ENCODE data around the gene FAM228A.
A peak's percentile ranks its signal among the peaks of the same experiment; 100 is the strongest.

The FAM228A gene

DNA sequence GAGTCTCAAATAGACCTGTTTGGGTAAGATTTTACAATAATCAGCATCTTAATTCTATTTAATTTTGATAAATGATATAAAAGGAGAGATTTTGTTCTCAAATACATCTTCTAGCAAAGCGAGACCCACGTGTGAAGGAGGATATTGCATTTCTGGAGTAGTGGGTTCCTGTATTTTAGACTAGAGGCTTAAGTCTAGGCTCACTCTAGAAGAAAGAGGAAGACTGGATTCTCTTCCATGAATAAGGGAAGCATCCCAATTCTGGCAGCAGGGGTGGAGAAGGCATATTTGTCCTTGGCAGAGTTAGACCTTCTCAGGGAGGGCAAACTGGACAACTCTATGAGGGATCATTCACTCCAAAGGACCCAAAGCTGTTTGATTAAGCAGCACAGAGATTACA, 11.3 kb upstream of the FAM228A start:
- H4K12ac ChIP-seq (ENCODE audit: low read depth, low read length), result no peak overlapping the region
- H3K27me3 ChIP-seq (ENCODE audit: insufficient read depth, low read length), result no peaks in the 10 kb centered on the region
- H2AK5ac ChIP-seq (ENCODE audit: low read length), result no peak overlapping the region
- H3K18ac ChIP-seq (ENCODE audit: low read length), result no peak overlapping the region
- no peak overlapping the region for H3K9ac ChIP-seq (ENCODE audit: low read length)
- H3K14ac ChIP-seq (ENCODE audit: low read length), result no peak overlapping the region
- no peak overlapping the region for H2BK5ac ChIP-seq (ENCODE audit: low read depth, low read length, poor library complexity)
- no peak overlapping the region for H2AFZ ChIP-seq (ENCODE audit: insufficient read depth, low read length, poor library complexity)
- H4K91ac ChIP-seq (ENCODE audit: low read depth, low read length), result no peak overlapping the region
- no peak overlapping the region for H4K8ac ChIP-seq (ENCODE audit: low read depth, low read length)
- no peaks in the 10 kb centered on the region for H3K79me2 ChIP-seq (ENCODE audit: control insufficient read depth, insufficient read depth, low read length, poor library complexity)
- H3K4ac ChIP-seq (ENCODE audit: low read depth, low read length), result no peak overlapping the region
- no peak overlapping the region for H3K4me2 ChIP-seq (ENCODE audit: low read length)
- no peaks in the 10 kb centered on the region for H3K79me1 ChIP-seq (ENCODE audit: low read length)
- H3K36me3 ChIP-seq (ENCODE audit: control insufficient read depth in 1 of 2, insufficient read depth in 2 of 2, low read length in 2 of 2), result no peaks in the 10 kb centered on the region
- no peak for DNase-seq
- H2BK120ac ChIP-seq (ENCODE audit: insufficient read depth, low read length, poor library complexity), result no peak overlapping the region
- WGBS (ENCODE audit: extremely low coverage, insufficient coverage, insufficient read length), result no CpG with 5 or more reads among the region's 2 CpGs
- no peak overlapping the region for H2BK12ac ChIP-seq (ENCODE audit: low read length)
- H3K9me3 ChIP-seq (ENCODE audit: insufficient read depth, low read depth, low read length), result peaks cover 2% of the 10 kb centered on the region
- H3K4me3 ChIP-seq (ENCODE audit: low read depth, low read length), result no peak overlapping the region
- no peak overlapping the region for H3K27ac ChIP-seq (ENCODE audit: low read depth, low read length)
- H3K4me1 ChIP-seq (ENCODE audit: control insufficient read depth in 1 of 2, insufficient read depth in 2 of 2, low read length in 2 of 2), result no peaks in the 10 kb centered on the region
- no peak overlapping the region for H3K23ac ChIP-seq (ENCODE audit: low read length)

DNA sequence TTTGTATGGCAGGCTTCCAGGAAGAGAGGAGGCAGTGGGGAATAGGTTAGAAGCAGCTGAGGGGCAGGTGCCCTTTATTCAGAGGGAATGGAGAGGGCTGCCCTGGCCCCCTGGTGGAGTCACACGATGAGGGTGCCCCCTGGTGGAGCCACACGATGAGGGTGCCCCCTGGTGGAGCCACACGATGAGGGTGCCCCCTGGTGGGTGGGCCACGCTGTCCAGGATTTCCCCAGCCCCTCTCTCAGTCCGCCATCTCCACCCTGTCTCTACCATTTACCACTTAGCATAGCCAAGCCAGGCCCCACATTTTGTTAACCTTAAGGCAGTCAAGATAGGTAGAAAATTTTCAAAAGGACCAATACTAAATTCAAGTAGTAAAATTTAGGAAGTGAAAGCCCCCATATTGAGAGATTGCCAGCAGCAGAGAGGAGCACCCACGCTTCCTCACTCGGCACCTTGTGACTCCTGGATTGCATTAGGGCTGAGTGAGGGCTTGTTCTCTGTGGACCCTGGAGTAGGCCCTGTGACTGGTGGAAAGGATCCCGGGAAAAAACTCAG, 10.4 kb upstream of the FAM228A start:
- no peaks in the 10 kb centered on the region for H3K27me3 ChIP-seq (ENCODE audit: insufficient read depth, low read length)
- H2AFZ ChIP-seq (ENCODE audit: insufficient read depth, low read length, poor library complexity), result no peak overlapping the region
- no peaks in the 10 kb centered on the region for H3K36me3 ChIP-seq (ENCODE audit: control insufficient read depth in 1 of 2, insufficient read depth in 2 of 2, low read length in 2 of 2)
- H3K79me2 ChIP-seq (ENCODE audit: control insufficient read depth, insufficient read depth, low read length, poor library complexity), result no peaks in the 10 kb centered on the region
- WGBS (ENCODE audit: extremely low coverage, insufficient coverage, insufficient read length), result no CpG with 5 or more reads among the region's 8 CpGs
- H3K14ac ChIP-seq (ENCODE audit: low read length), result no peak overlapping the region
- no peak overlapping the region for H2AK5ac ChIP-seq (ENCODE audit: low read length)
- H3K18ac ChIP-seq (ENCODE audit: low read length), result no peak overlapping the region
- no peak overlapping the region for H4K8ac ChIP-seq (ENCODE audit: low read depth, low read length)
- no peak overlapping the region for H3K9ac ChIP-seq (ENCODE audit: low read length)
- H2BK120ac ChIP-seq (ENCODE audit: insufficient read depth, low read length, poor library complexity), result no peak overlapping the region
- peaks cover 2% of the 10 kb centered on the region in 2 experiments for H3K4me1 ChIP-seq (ENCODE audit: control insufficient read depth in 1 of 2, insufficient read depth in 2 of 2, low read length in 2 of 2)
- H4K91ac ChIP-seq (ENCODE audit: low read depth, low read length), result no peak overlapping the region
- no peaks in the 10 kb centered on the region for H3K79me1 ChIP-seq (ENCODE audit: low read length)
- no peak overlapping the region for H2BK5ac ChIP-seq (ENCODE audit: low read depth, low read length, poor library complexity)
- no peak overlapping the region for H3K4me2 ChIP-seq (ENCODE audit: low read length)
- peaks cover 2% of the 10 kb centered on the region for H3K9me3 ChIP-seq (ENCODE audit: insufficient read depth, low read depth, low read length)
- no peak overlapping the region for H2BK12ac ChIP-seq (ENCODE audit: low read length)
- H3K23ac ChIP-seq (ENCODE audit: low read length), result no peak overlapping the region
- DNase-seq, result peak; percentile 23 to 39
- no peak overlapping the region for H3K4me3 ChIP-seq (ENCODE audit: low read depth, low read length)
- no peak overlapping the region for H3K27ac ChIP-seq (ENCODE audit: low read depth, low read length)
- no peak overlapping the region for H3K4ac ChIP-seq (ENCODE audit: low read depth, low read length)
- H4K12ac ChIP-seq (ENCODE audit: low read depth, low read length), result no peak overlapping the region

DNA sequence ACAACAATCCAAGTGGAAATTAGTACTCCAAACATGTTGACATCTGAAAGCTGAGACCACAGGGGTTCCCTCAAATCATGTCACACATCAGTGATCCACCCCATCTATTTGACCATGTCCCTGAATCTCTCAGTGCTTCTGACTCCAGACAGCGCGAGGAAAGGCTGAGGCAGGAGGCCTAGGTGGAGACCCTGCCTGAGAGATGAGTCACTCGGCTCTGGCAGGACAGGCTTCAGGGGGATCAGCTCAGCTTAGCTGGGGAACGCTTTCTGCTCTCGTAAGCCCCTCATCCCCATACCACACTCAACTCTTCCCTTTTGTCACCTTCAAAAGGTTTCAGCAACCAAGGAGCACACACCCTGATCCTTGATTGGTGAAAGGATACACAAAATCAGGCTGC, 5.8 kb upstream of the FAM228A start:
- Histone ChIP-seq H3K79me1 (ENCODE audit: low read length) (no peaks in the 10 kb centered on the region), H3K27me3 (ENCODE audit: insufficient read depth, low read length) (no peaks in the 10 kb centered on the region), H3K9me3 (ENCODE audit: insufficient read depth, low read depth, low read length) (no peaks in the 10 kb centered on the region), H3K18ac (ENCODE audit: low read length) (no peak overlapping the region), H2AFZ (ENCODE audit: insufficient read depth, low read length, poor library complexity) (no peak overlapping the region), H2BK120ac (ENCODE audit: insufficient read depth, low read length, poor library complexity) (no peak overlapping the region), H3K36me3 (ENCODE audit: control insufficient read depth in 1 of 2, insufficient read depth in 2 of 2, low read length in 2 of 2) (no peaks in the 10 kb centered on the region), H3K9ac (ENCODE audit: low read length) (no peak overlapping the region), H4K91ac (ENCODE audit: low read depth, low read length) (no peak overlapping the region), H2BK12ac (ENCODE audit: low read length) (no peak overlapping the region), H3K4ac (ENCODE audit: low read depth, low read length) (no peak overlapping the region), H3K4me3 (ENCODE audit: low read depth, low read length) (no peak overlapping the region), H2AK5ac (ENCODE audit: low read length) (no peak overlapping the region), H3K79me2 (ENCODE audit: control insufficient read depth, insufficient read depth, low read length, poor library complexity) (no peaks in the 10 kb centered on the region), H3K23ac (ENCODE audit: low read length) (no peak overlapping the region), H4K8ac (ENCODE audit: low read depth, low read length) (no peak overlapping the region), H3K14ac (ENCODE audit: low read length) (no peak overlapping the region), H3K4me2 (ENCODE audit: low read length) (no peak overlapping the region), H2BK5ac (ENCODE audit: low read depth, low read length, poor library complexity) (no peak overlapping the region), H4K12ac (ENCODE audit: low read depth, low read length) (no peak overlapping the region), H3K27ac (ENCODE audit: low read depth, low read length) (no peak overlapping the region), H3K4me1 (ENCODE audit: control insufficient read depth in 1 of 2, insufficient read depth in 2 of 2, low read length in 2 of 2) (peaks cover 2% of the 10 kb centered on the region in 2 experiments)
- no peak for DNase-seq
- no CpG with 5 or more reads among the region's 5 CpGs for WGBS (ENCODE audit: extremely low coverage, insufficient coverage, insufficient read length)

DNA sequence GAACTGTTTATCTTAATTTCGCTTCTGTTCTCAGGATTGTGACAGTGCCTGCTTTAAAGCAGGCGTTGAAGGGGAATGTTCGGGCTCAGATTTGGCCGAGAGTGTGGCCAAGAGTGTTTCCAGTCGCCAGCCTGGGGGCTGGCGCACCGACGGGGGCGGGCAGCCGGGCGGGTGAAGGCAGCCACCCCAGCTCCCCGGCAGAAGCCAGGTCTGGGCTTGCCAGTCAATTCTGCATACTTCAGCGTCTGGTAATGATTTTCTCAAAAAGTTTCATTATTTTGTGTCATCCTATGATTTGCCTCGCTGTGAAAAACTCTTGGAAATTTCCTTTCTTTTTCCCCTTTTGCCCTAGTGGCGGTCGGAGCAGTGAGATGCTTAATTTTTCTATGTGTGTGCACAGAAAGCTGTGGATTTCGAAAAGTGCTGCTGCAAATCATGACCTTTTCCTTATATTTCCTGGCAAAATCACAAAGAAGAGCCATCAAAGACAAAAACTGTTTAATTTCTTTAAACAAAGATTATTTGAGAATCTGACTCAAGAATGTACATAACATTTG, 856 bp downstream of the FAM228A start:
- H3K79me2 ChIP-seq (ENCODE audit: control insufficient read depth, insufficient read depth, low read length, poor library complexity), result no peaks in the 10 kb centered on the region
- H3K14ac ChIP-seq (ENCODE audit: low read length), result no peak overlapping the region
- H3K27me3 ChIP-seq (ENCODE audit: insufficient read depth, low read length), result no peaks in the 10 kb centered on the region
- H2BK5ac ChIP-seq (ENCODE audit: low read depth, low read length, poor library complexity), result no peak overlapping the region
- H3K23ac ChIP-seq (ENCODE audit: low read length), result no peak overlapping the region
- no peaks in the 10 kb centered on the region for H3K9me3 ChIP-seq (ENCODE audit: insufficient read depth, low read depth, low read length)
- H3K4me3 ChIP-seq (ENCODE audit: low read depth, low read length), result no peak overlapping the region
- H4K12ac ChIP-seq (ENCODE audit: low read depth, low read length), result no peak overlapping the region
- H3K79me1 ChIP-seq (ENCODE audit: low read length), result no peaks in the 10 kb centered on the region
- no peak overlapping the region for H2BK12ac ChIP-seq (ENCODE audit: low read length)
- H3K9ac ChIP-seq (ENCODE audit: low read length), result no peak overlapping the region
- no peak overlapping the region for H3K4ac ChIP-seq (ENCODE audit: low read depth, low read length)
- no peak overlapping the region for H2AK5ac ChIP-seq (ENCODE audit: low read length)
- no peaks in the 10 kb centered on the region for H3K36me3 ChIP-seq (ENCODE audit: control insufficient read depth in 1 of 2, insufficient read depth in 2 of 2, low read length in 2 of 2)
- no peak for DNase-seq
- H4K8ac ChIP-seq (ENCODE audit: low read depth, low read length), result no peak overlapping the region
- H3K4me1 ChIP-seq (ENCODE audit: control insufficient read depth in 1 of 2, insufficient read depth in 2 of 2, low read length in 2 of 2), result no peaks in the 10 kb centered on the region
- H4K91ac ChIP-seq (ENCODE audit: low read depth, low read length), result no peak overlapping the region
- no peak overlapping the region for H2BK120ac ChIP-seq (ENCODE audit: insufficient read depth, low read length, poor library complexity)
- no CpG with 5 or more reads among the region's 17 CpGs for WGBS (ENCODE audit: extremely low coverage, insufficient coverage, insufficient read length)
- H3K18ac ChIP-seq (ENCODE audit: low read length), result no peak overlapping the region
- no peak overlapping the region for H2AFZ ChIP-seq (ENCODE audit: insufficient read depth, low read length, poor library complexity)
- H3K4me2 ChIP-seq (ENCODE audit: low read length), result no peak overlapping the region
- H3K27ac ChIP-seq (ENCODE audit: low read depth, low read length), result no peak overlapping the region
